DMS 273 (cell line): Measurements from ENCODE around the gene KIF26B.

Source experiments
- DNase-seq: peaks from one replicate; lab custom pipeline; 2025; ENCODE audit not compliant: unreplicated experiment; lab: John Stamatoyannopoulos, UW

KIF26B gene

GRCh38 chr1:245131026-245131393 lies 23.8 kb upstream of the KIF26B start:
- no peak for DNase-seq

DNA sequence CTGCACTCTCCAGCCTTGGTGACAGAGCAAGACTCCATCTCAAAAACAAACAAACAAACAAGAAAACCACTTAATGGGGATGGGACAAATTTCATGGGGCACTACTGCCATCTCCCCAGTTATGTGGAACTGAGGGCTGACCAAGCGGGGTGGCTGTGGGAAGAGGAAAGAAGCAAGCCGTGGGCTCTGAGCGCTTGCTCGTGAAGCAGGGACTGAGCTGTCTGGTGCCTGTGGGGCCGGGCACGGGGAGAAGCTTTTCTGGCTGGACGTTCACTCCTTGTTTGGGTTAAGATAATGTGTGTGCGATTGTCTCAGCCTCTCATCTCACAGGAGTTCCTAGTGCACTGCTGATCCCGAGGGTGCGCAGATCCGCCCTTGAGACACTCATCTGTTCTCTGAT lies 22.0 kb upstream of the KIF26B start:
- DNase-seq, result no peak

DNA sequence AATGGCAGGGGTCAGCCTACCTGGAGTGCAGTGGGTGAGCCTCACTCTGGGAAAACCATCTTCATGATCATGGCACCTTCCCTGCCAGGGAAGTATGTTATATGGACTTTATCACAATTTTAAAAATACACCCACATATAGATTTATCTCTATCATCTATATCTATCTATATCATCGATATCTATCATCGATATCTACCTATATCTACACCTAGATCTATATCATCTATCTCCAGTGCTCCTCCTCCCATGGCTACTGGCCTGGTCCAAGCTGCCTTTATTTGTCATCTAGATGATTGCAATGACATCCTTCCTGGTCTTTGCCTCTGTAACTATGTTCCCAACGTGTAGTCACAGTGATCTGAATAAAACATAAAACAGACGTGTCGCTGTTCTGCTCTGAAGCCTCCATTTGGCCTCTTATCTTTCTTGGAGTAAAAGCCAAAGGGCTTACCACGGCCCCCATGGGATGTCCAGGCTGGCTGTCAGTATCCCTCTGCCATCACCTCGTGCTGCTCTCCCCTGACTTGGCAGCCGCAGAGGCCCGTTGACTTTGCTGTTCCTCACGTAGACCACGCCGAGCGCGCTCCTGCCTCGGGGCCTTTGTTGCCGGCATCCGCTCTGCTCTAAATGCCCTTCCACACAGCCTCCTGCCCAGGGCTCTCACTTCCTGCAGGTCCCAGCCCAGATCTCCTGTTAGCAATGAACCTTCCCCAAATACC lies 20.6 kb upstream of the KIF26B start:
- DNase-seq, result no peak

DNA sequence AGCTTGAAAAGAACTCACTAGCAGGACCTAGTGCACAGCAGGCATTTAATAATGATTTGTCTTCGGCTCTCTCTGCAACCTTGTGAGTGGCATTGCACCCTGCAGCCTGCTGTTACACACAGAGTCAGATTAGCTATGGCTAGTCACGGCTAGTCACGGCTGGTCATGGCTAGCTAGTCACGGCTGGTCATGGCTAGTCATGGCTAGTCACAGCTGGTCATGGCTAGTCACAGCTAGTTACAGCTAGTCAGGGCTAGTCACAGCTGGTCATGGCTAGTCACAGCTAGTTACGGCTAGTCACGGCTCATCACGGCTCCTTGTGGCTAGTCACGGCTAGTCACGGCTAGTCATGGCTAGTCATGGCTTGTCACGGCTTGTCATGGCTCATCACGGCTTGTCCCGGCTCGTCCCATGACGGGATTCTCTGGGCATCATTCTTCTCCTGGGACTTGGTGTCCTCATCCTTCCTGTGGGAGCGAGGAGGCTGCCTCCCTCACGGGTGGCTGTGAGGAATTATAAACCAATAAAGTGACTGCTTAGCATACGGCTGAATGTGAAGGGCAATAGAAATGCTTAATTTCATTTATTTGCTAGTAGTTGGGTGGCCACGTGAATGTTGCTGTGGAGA lies 12.5 kb upstream of the KIF26B start:
- no peak for DNase-seq

- no peak for DNase-seq
Measured at GRCh38 chr1:245142976-245143375, 11.8 kb upstream of the KIF26B start.

DNA sequence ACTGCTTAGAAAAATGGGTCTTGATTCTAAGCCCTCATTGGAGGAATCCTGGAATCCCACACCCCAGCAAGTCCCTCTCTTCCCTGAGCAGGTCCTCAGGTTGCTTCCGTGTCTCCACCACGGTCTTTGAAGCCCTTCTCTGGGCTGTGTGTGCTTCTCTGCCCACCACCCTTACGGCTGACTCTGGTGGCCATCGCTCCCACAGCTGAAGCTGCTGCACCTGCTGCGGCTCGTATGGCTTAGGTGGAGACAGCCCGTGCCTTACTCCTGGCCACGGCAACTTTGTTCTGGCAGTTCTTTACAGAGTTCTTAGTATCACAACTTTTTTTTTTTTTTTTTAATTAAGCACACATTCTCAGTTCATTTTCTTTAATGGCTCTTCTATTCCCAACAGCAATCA lies 10.9 kb upstream of the KIF26B start:
- DNase-seq, result no peak

DNA sequence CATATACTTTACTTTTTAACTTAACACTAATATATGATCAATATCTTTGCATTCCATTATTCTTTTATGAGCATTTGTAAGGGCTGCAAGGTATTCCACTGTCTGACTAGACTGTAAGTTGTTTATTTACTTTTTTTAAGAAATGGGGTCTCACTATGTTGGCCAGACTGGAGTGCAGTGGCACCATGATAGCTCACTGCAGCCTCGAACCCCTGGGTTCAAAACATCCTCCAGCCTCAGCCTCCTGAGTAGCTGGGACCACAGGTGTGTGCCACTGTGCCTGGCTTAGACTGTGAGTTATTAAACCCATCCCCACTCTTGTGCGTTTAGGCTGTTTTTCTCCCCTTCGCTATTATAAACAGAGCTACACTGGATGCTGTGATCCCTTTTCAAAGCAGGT lies 6.7 kb upstream of the KIF26B start:
- no peak for DNase-seq

GRCh38 chr1:245148861-245149260 lies 5.9 kb upstream of the KIF26B start:
- peak; percentile 13 for DNase-seq

GRCh38 chr1:245153081-245153551 lies 1.7 kb upstream of the KIF26B start:
- DNase-seq, result peak; percentile 90

GRCh38 chr1:245153552-245154428 lies 995 bp upstream of the KIF26B start:
- DNase-seq, result peak; percentile 68

DNA sequence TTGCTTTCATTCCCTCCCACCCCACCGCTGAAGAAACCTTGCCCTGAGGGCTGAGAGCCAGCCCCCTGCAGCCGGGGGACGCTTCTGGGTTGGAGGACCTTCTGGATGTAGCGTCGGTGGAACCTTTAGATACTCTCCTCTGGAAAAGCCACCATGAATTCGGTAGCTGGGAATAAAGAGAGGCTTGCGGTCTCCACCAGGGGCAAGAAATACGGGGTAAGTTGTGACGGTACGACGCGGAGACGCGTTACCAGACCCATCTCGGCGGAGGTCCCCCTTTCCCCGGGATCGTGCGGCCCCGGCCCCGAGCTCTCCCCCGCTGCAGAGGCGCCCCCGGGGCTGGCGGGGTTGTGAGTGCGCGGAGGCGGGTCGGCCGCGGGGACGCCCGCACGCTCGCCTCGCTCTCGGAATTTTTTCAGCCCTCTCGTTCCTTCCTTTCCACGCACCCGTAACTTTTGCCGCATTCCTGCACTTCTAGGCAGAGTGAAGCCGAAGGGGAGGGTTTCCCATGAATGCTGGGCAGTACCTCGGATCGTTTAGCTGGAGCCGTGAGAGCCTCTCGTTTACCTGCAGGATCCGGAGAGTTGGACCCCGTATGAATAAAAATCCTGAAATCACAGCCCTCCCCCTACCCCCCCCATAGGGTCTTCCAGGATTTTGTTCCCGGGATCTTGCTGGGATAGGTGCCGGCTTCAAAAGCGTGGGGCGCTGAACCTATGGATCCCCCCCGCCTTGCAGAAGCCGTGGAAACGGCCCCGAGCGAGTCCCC lies 671 bp downstream of the KIF26B start:
- DNase-seq, result peak; percentile 74

DNA sequence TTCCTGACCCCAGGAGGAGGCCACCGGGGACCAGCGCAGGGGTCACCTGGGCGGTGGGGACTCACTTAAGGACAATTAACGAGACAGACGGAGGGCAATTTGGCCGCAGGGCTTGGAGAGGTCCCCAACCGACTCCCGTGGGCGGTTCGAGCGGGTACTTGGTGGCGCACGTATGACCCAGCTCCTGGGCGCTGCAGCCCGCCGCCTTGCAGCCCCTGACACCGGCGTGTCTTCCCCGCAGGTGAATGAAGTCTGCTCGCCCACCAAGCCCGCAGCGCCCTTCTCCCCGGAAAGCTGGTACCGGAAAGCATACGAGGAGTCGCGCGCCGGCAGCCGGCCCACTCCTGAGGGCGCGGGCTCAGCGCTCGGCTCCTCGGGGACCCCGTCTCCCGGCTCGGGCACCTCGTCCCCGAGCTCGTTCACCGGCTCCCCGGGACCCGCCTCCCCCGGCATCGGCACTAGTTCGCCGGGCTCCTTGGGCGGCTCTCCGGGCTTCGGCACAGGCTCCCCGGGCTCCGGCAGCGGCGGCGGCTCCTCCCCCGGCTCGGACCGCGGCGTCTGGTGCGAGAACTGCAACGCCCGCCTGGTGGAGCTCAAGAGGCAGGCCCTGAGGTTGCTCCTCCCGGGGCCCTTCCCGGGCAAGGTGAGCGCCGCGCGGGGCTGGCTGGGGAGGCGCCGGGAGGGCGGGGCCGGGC lies 1.4 kb downstream of the KIF26B start:
- DNase-seq, result peak; percentile 95

GRCh38 chr1:245156736-245157505 lies 2.1 kb downstream of the KIF26B start:
- DNase-seq, result peak; percentile 68

DNA sequence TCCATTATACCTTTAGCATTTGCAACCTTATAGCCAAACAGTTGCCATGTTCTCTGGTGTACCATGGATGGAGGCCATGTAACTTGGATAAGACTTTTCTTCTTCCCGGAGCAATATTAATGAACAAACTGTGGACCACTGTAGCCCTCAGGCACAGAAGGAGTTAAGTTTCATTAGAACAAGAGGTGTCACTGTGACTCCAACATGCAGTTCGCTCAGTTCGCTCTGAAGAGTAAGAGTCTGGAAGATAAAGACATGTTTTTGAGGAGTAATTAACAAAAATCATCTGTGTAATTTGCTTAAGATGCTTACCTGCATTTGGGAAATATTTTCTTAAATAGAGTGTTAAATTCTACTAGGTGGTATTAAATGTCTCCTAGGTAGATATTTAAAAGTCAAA lies 4.1 kb downstream of the KIF26B start:
- DNase-seq, result no peak

DNA sequence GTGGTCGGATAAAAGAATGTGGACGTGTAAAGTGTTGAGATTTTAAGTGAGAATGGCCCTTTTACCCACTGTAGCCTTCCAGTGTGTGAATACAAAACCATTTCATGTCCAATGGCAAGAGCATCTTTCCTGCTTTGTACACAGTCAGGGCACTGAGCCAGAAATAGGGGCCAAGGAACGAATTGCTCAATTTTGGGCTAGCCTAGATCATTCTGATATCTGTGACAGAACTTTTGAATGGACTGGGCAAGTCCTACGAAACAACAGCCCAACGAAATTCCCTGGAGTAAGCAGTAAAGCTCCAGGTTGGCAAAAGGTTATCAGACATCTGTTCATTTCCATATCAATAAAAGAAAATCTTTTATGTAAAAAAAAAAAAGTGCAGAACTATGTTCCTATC lies 5.5 kb downstream of the KIF26B start:
- DNase-seq, result no peak

- no peak for DNase-seq
Measured at GRCh38 chr1:245160741-245161400, 6.1 kb downstream of the KIF26B start.

DNA sequence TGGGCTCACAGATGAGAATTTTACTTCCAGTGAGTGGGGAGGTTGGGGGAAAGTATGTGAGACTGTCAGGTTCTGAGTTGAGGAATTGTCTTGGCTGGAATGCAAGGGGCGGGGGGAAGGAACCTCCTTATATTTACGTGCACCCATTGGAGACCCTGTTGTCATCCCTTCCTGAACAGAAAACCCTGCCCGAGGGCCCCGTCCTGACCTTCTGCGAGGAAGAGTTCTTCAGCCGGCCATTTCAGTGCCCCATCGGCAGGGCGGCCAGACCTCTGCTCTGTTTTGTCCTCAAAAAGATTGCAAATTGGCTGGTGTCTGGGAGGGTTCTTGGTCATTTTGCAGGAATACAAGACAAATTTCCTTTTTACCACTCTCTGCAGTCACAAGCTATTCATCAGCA lies 7.1 kb downstream of the KIF26B start:
- no peak for DNase-seq

DNA sequence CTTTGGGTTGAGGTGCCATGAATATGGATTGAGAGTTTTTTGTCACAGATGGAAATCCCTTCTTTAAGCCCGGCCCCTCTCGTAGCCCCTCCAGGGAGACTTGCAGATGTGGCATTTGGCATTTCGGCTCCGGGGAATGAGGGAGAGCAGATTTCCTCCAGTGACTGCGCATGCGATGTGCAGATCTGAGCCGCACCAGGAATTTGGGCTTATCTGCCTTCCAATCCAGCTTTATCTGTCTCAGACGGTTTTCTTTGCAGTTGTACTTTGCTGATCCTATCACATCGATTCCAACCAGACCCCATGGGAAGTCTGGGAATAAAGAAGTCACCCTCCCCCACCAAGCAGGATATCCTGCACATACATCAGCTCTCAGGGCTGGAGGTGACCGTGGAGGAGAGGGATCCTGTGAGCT lies 11.7 kb downstream of the KIF26B start:
- no peak for DNase-seq

DNA sequence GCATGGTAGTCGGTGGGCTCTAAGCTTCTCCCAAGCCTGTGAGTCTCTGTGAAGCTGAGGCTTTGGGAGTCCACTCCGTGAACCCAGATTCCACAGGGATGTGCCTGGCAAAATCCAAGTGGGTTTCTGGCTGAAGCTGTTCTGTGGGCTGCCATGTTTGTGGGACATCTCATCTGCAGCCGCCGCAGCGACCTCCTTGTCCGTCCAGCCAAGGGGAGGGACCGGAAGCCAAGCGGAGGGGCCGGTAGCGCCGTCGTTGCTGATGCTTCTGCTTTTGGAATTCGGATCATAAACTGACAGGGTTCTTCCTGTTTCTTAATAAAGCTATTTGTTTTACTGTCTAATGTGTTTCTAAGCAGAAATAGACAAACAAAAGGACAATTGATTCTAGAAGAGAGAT lies 13.3 kb downstream of the KIF26B start:
- DNase-seq, result no peak
